Activated CD4-positive, alpha-beta T cell treated with anti-CD3 and anti-CD28 coated beads for 48 hours (primary cell): ENCODE data around the gene ADGRA1.
"Not testable (repeated sequence)": the region's sequence is repeated elsewhere in the genome, so short reads cannot be mapped to it uniquely, and the experiment has no call there.

ENCODE experiments used
- DNase-seq: peaks from one replicate; pipeline ENCODE4 v3.0.0-alpha.2; 2020

Gene ADGRA1

GRCh38 chr10:133166828-133167692, 79.3 kb downstream of the ADGRA1 start:
- no peak for DNase-seq

- no peak for DNase-seq
Observed at GRCh38 chr10:133167693-133168616, 80.2 kb downstream of the ADGRA1 start.

GRCh38 chr10:133168617-133169031, 80.9 kb downstream of the ADGRA1 start:
- no peak for DNase-seq

- no peak for DNase-seq
Observed at GRCh38 chr10:133169173-133169947, 81.6 kb downstream of the ADGRA1 start.

- DNase-seq = no peak
Observed at GRCh38 chr10:133170092-133170491, 82.4 kb downstream of the ADGRA1 start.

- no peak for DNase-seq
Observed at GRCh38 chr10:133173860-133174640, 86.3 kb downstream of the ADGRA1 start.

- no peak for DNase-seq
Observed at GRCh38 chr10:133174689-133175263, 87.1 kb downstream of the ADGRA1 start.

GRCh38 chr10:133175624-133176023, 87.9 kb downstream of the ADGRA1 start:
- not testable (repeated sequence) for DNase-seq

- no peak for DNase-seq
Observed at GRCh38 chr10:133176546-133176945, 88.8 kb downstream of the ADGRA1 start.

GRCh38 chr10:133177380-133178157, 89.8 kb downstream of the ADGRA1 start:
- DNase-seq = no peak

GRCh38 chr10:133178357-133179127, 90.8 kb downstream of the ADGRA1 start:
- no peak for DNase-seq

GRCh38 chr10:133179128-133179520, 91.4 kb downstream of the ADGRA1 start:
- DNase-seq = no peak

GRCh38 chr10:133179651-133180050, 91.9 kb downstream of the ADGRA1 start:
- no peak for DNase-seq

GRCh38 chr10:133180192-133180964, 92.7 kb downstream of the ADGRA1 start:
- no peak for DNase-seq

- DNase-seq = no peak
Observed at GRCh38 chr10:133180965-133181639, 93.4 kb downstream of the ADGRA1 start.
